Measurements from ENCODE around the gene PDLIM4.

Gene PDLIM4

GRCh38 chr5:132221781-132222648 lies 35.5 kb upstream of the PDLIM4 start:
- no peak for TF ChIP-seq ZNF274 (IDR thresholded peaks at IDR 0.05; ENCODE audit: low read depth, low read length)
- H3K4me3 ChIP-seq (ENCODE audit: low read length): no peak overlapping the region

- TF ChIP-seq ZNF274 (IDR thresholded peaks at IDR 0.05; ENCODE audit: low read depth, low read length): no peak
- no peak overlapping the region for H3K4me3 ChIP-seq (ENCODE audit: low read length)
Measured at GRCh38 chr5:132222649-132223038, 34.9 kb upstream of the PDLIM4 start.

GRCh38 chr5:132223861-132224260 lies 33.6 kb upstream of the PDLIM4 start:
- H3K4me3 ChIP-seq (ENCODE audit: low read length): no peak overlapping the region
- no peak for TF ChIP-seq ZNF274 (IDR thresholded peaks at IDR 0.05; ENCODE audit: low read depth, low read length)

- H3K4me3 ChIP-seq (ENCODE audit: low read length): no peak overlapping the region
- no peak for TF ChIP-seq ZNF274 (IDR thresholded peaks at IDR 0.05; ENCODE audit: low read depth, low read length)
Measured at GRCh38 chr5:132224716-132225115, 32.8 kb upstream of the PDLIM4 start.

- no peak for TF ChIP-seq ZNF274 (IDR thresholded peaks at IDR 0.05; ENCODE audit: low read depth, low read length)
- no peak overlapping the region for H3K4me3 ChIP-seq (ENCODE audit: low read length)
Measured at GRCh38 chr5:132225165-132226032, 32.1 kb upstream of the PDLIM4 start.

GRCh38 chr5:132226516-132227234 lies 30.8 kb upstream of the PDLIM4 start:
- H3K4me3 ChIP-seq (ENCODE audit: low read length): peak overlapping the region; percentile 42; the same call in 1 of the 2 replicates
- no peak for TF ChIP-seq ZNF274 (IDR thresholded peaks at IDR 0.05; ENCODE audit: low read depth, low read length)

GRCh38 chr5:132227235-132227484 lies 30.3 kb upstream of the PDLIM4 start:
- no peak for TF ChIP-seq ZNF274 (IDR thresholded peaks at IDR 0.05; ENCODE audit: low read depth, low read length)

GRCh38 chr5:132227485-132228240 lies 29.8 kb upstream of the PDLIM4 start, which contains the start of gene P4HA2:
Gene P4HA2 (minus strand): TSS chr5:132227853. CDS start chr5:132218626, 9,227 bp downstream.
- peak within 1 kb of the TSS; percentile 42; the same call in 1 of the 2 replicates for H3K4me3 ChIP-seq (ENCODE audit: low read length)

More at GRCh38 chr5:132227235-132227484, 30.3 kb upstream of the PDLIM4 start:
- H3K4me3 ChIP-seq (ENCODE audit: low read length): peak overlapping the region; percentile 42; the same call in 1 of the 2 replicates

GRCh38 chr5:132228241-132229035 lies 29.1 kb upstream of the PDLIM4 start:
- peak overlapping the region; percentile 42; the same call in 1 of the 2 replicates for H3K4me3 ChIP-seq (ENCODE audit: low read length)
- TF ChIP-seq ZNF274 (IDR thresholded peaks at IDR 0.05; ENCODE audit: low read depth, low read length): no peak

More at GRCh38 chr5:132227485-132228240, 29.8 kb upstream of the PDLIM4 start, which contains the start of gene P4HA2:
- no peak for TF ChIP-seq ZNF274 (IDR thresholded peaks at IDR 0.05; ENCODE audit: low read depth, low read length)

GRCh38 chr5:132229236-132229635 lies 28.3 kb upstream of the PDLIM4 start:
- no peak for TF ChIP-seq ZNF274 (IDR thresholded peaks at IDR 0.05; ENCODE audit: low read depth, low read length)
- H3K4me3 ChIP-seq (ENCODE audit: low read length): no peak overlapping the region

GRCh38 chr5:132230871-132231270 lies 26.6 kb upstream of the PDLIM4 start:
- no peak overlapping the region for H3K4me3 ChIP-seq (ENCODE audit: low read length)
- TF ChIP-seq ZNF274 (IDR thresholded peaks at IDR 0.05; ENCODE audit: low read depth, low read length): no peak

- no peak for TF ChIP-seq ZNF274 (IDR thresholded peaks at IDR 0.05; ENCODE audit: low read depth, low read length)
- no peak overlapping the region for H3K4me3 ChIP-seq (ENCODE audit: low read length)
Measured at GRCh38 chr5:132232465-132232864, 25.0 kb upstream of the PDLIM4 start.

- H3K4me3 ChIP-seq (ENCODE audit: low read length): no peak overlapping the region
- no peak for TF ChIP-seq ZNF274 (IDR thresholded peaks at IDR 0.05; ENCODE audit: low read depth, low read length)
Measured at GRCh38 chr5:132233081-132233480, 24.4 kb upstream of the PDLIM4 start.
